ENCODE measurements around the gene EVI5.
A peak's percentile ranks its signal among the peaks of the same experiment; 100 is the strongest.

Gene EVI5

DNA sequence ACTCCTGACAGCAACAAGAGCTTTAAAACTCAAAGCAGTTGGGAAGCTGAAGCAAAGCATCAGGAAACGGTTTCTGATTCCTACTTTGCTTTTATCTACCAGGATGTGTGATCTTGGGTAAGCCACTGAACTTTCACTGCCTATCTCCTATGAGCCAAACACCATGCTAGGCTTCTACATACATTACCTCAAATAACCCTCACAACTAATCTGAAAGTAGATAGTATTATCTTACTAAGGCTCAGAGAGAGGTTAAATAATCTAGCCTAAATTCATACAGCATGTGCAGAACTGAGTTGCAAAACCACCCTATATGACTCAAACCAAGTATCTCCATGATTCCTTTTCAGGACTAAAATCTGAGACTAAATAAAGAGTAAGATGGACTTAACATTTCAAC is 83.8 kb downstream of the EVI5 start:
- DNase-seq (ENCODE audit: low read depth) = peak; percentile 73
- H3K4me3 ChIP-seq (ENCODE audit: low read depth, low read length) = no peak overlapping the region
- TF ChIP-seq, protein P1, sequence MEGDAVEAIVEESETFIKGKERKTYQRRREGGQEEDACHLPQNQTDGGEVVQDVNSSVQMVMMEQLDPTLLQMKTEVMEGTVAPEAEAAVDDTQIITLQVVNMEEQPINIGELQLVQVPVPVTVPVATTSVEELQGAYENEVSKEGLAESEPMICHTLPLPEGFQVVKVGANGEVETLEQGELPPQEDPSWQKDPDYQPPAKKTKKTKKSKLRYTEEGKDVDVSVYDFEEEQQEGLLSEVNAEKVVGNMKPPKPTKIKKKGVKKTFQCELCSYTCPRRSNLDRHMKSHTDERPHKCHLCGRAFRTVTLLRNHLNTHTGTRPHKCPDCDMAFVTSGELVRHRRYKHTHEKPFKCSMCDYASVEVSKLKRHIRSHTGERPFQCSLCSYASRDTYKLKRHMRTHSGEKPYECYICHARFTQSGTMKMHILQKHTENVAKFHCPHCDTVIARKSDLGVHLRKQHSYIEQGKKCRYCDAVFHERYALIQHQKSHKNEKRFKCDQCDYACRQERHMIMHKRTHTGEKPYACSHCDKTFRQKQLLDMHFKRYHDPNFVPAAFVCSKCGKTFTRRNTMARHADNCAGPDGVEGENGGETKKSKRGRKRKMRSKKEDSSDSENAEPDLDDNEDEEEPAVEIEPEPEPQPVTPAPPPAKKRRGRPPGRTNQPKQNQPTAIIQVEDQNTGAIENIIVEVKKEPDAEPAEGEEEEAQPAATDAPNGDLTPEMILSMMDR (conservative IDR thresholded peaks at IDR 0.05; ENCODE audit: low read depth, low read length) = no peak

GRCh38 chr1:92698932-92699331 is 86.0 kb downstream of the EVI5 start:
- H3K4me3 ChIP-seq (ENCODE audit: low read depth, low read length) = no peak overlapping the region
- TF ChIP-seq, protein P1 (conservative IDR thresholded peaks at IDR 0.05; ENCODE audit: low read depth, low read length) = no peak
- DNase-seq (ENCODE audit: low read depth) = no peak

DNA sequence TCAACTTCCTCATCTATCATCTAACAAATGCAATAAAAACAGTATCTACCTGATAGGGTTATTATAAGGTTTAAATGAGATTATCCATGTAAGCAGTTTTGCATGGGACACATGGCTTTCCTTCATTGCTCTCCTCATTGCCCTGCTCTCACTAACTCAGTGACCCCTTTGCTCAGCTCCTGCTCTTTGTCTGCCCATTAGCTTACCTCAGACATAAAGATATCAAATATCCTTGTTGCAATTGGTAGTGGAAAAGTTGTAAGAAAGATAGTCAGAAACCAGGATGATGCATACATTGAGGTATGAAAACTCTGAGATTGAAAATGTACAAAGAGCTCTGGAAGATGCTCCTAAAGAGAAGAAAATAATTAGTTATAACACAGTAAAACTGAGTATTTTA is 89.8 kb downstream of the EVI5 start:
- peak; percentile 49 for DNase-seq (ENCODE audit: low read depth)
- H3K4me3 ChIP-seq (ENCODE audit: low read depth, low read length) = no peak overlapping the region
- TF ChIP-seq, protein P1 (conservative IDR thresholded peaks at IDR 0.05; ENCODE audit: low read depth, low read length) = no peak

- H3K4me3 ChIP-seq (ENCODE audit: low read depth, low read length) = no peak overlapping the region
- no peak for DNase-seq (ENCODE audit: low read depth)
- TF ChIP-seq, protein P1 (conservative IDR thresholded peaks at IDR 0.05; ENCODE audit: low read depth, low read length) = no peak
These were observed 93.0 kb downstream of the EVI5 start for GRCh38 chr1:92691925-92692324.

- H3K4me3 ChIP-seq (ENCODE audit: low read depth, low read length) = no peak overlapping the region
- TF ChIP-seq, protein P1 (conservative IDR thresholded peaks at IDR 0.05; ENCODE audit: low read depth, low read length) = no peak
- peak; percentile 13 for DNase-seq (ENCODE audit: low read depth)
These were observed 94.5 kb downstream of the EVI5 start for GRCh38 chr1:92690212-92690906.

DNA sequence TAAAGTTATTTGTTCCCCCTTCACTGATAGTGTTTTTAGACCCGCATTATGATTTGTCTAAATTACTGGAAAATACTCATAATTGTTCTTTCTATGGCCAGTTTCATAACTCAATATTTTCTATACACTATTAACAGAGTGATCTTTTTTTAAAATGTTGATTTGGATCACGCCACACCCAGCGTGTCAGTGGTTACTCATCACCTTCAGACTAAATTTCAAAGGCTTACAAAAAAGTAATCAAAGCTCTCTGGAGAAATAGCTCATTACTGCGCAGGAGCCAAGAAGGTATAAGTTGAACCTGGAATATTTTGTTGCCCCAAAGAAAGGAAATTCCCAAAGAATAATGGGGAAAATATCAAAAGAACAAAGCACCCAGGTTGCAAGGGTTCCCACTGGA is 104.9 kb downstream of the EVI5 start:
- DNase-seq (ENCODE audit: low read depth) = no peak
- no peak overlapping the region for H3K4me3 ChIP-seq (ENCODE audit: low read depth, low read length)
- TF ChIP-seq, protein P1 (conservative IDR thresholded peaks at IDR 0.05; ENCODE audit: low read depth, low read length) = no peak

GRCh38 chr1:92663775-92664174 is 121.1 kb downstream of the EVI5 start:
- H3K4me3 ChIP-seq (ENCODE audit: low read depth, low read length) = no peak overlapping the region
- TF ChIP-seq, protein P1 (conservative IDR thresholded peaks at IDR 0.05; ENCODE audit: low read depth, low read length) = no peak
- no peak for DNase-seq (ENCODE audit: low read depth)
